ENCODE measurements around the gene CMTM2.
A peak's percentile ranks its signal among the peaks of the same experiment; 100 is the strongest.

The CMTM2 gene

GRCh38 chr16:66543541-66543940, 35.7 kb upstream of the CMTM2 start:
- Histone ChIP-seq H3K36me3 (ENCODE audit: insufficient read depth, low read length) (no peaks in the 10 kb centered on the region), H3K9ac (ENCODE audit: low read depth, low read length, poor library complexity, severe bottlenecking) (peak overlapping the region; percentile 44), H3K9me2 (replicated peaks; ENCODE audit: low read depth, low read length) (no peaks in the 10 kb centered on the region), H3F3A (ENCODE audit: low read depth) (0 out of 2 replicates have a peak, but pooled peaks cover 2% of the 10 kb centered on the region), H4K20me1 (ENCODE audit: insufficient read depth, low read length, poor library complexity, severe bottlenecking) (no peaks in the 10 kb centered on the region), H3K4me3 (ENCODE audit: low read length, poor library complexity, severe bottlenecking) (no peak overlapping the region), H3K4me2 (ENCODE audit: low read depth, low read length, poor library complexity, severe bottlenecking) (no peak overlapping the region), H3K27me3 (ENCODE audit: insufficient read depth, low read length, poor library complexity, severe bottlenecking) (no peaks in the 10 kb centered on the region), H3K9me3 (ENCODE audit: insufficient read depth, low read depth, low read length) (no peaks in the 10 kb centered on the region), H2AFZ (ENCODE audit: low read length) (no peak overlapping the region), H3K79me2 (ENCODE audit: insufficient read depth, low read length) (peaks cover 8% of the 10 kb centered on the region; the same call in 1 of the 2 replicates), H3K4me1 (ENCODE audit: insufficient read depth, low read length, poor library complexity, severe bottlenecking) (peaks cover 51% of the 10 kb centered on the region)
- TF ChIP-seq EZH2phosphoT487 (IDR thresholded peaks at IDR 0.05; ENCODE audit: borderline replicate concordance) (no peak), CTCF (conservative IDR thresholded peaks at IDR 0.05; ENCODE audit: low read length) (no peak)

- Histone ChIP-seq H3K9me2 (replicated peaks; ENCODE audit: low read depth, low read length) (no peaks in the 10 kb centered on the region), H3K36me3 (ENCODE audit: insufficient read depth, low read length) (no peaks in the 10 kb centered on the region), H3K79me2 (ENCODE audit: insufficient read depth, low read length) (0 out of 2 replicates have a peak, but pooled peaks cover 8% of the 10 kb centered on the region), H3K9ac (ENCODE audit: low read depth, low read length, poor library complexity, severe bottlenecking) (peak overlapping the region; percentile 44), H3K27me3 (ENCODE audit: insufficient read depth, low read length, poor library complexity, severe bottlenecking) (no peaks in the 10 kb centered on the region), H4K20me1 (ENCODE audit: insufficient read depth, low read length, poor library complexity, severe bottlenecking) (no peaks in the 10 kb centered on the region), H3F3A (ENCODE audit: low read depth) (peaks cover 8% of the 10 kb centered on the region; the same call in 1 of the 2 replicates), H3K4me1 (ENCODE audit: insufficient read depth, low read length, poor library complexity, severe bottlenecking) (peaks cover 51% of the 10 kb centered on the region), H3K4me3 (ENCODE audit: low read length, poor library complexity, severe bottlenecking) (no peak overlapping the region), H3K4me2 (ENCODE audit: low read depth, low read length, poor library complexity, severe bottlenecking) (no peak overlapping the region), H2AFZ (ENCODE audit: low read length) (no peak overlapping the region), H3K9me3 (ENCODE audit: insufficient read depth, low read depth, low read length) (no peaks in the 10 kb centered on the region)
- no peak for TF ChIP-seq CTCF (conservative IDR thresholded peaks at IDR 0.05; ENCODE audit: low read length)
- no peak for TF ChIP-seq EZH2phosphoT487 (IDR thresholded peaks at IDR 0.05; ENCODE audit: borderline replicate concordance)
These were observed 35.1 kb upstream of the CMTM2 start for GRCh38 chr16:66544016-66544757.

- H3K4me2 ChIP-seq (ENCODE audit: low read depth, low read length, poor library complexity, severe bottlenecking): peak overlapping the region; percentile 98
- H3K9me2 ChIP-seq (replicated peaks; ENCODE audit: low read depth, low read length): no peaks in the 10 kb centered on the region
- peaks cover 29% of the 10 kb centered on the region for H3K79me2 ChIP-seq (ENCODE audit: insufficient read depth, low read length)
- H3K9ac ChIP-seq (ENCODE audit: low read depth, low read length, poor library complexity, severe bottlenecking): peak overlapping the region; percentile 24
- no peaks in the 10 kb centered on the region for H3K27me3 ChIP-seq (ENCODE audit: insufficient read depth, low read length, poor library complexity, severe bottlenecking)
- no peak overlapping the region for H2AFZ ChIP-seq (ENCODE audit: low read length)
- H3K36me3 ChIP-seq (ENCODE audit: insufficient read depth, low read length): no peaks in the 10 kb centered on the region
- TF ChIP-seq CTCF (conservative IDR thresholded peaks at IDR 0.05; ENCODE audit: low read length) (no peak), EZH2phosphoT487 (IDR thresholded peaks at IDR 0.05; ENCODE audit: borderline replicate concordance) (no peak)
- H4K20me1 ChIP-seq (ENCODE audit: insufficient read depth, low read length, poor library complexity, severe bottlenecking): no peaks in the 10 kb centered on the region
- H3K4me3 ChIP-seq (ENCODE audit: low read length, poor library complexity, severe bottlenecking): no peak overlapping the region
- H3K9me3 ChIP-seq (ENCODE audit: insufficient read depth, low read depth, low read length): no peaks in the 10 kb centered on the region
- H3F3A ChIP-seq (ENCODE audit: low read depth): peaks cover 14% of the 10 kb centered on the region; the same call in 1 of the 2 replicates
- peaks cover 61% of the 10 kb centered on the region for H3K4me1 ChIP-seq (ENCODE audit: insufficient read depth, low read length, poor library complexity, severe bottlenecking)
These were observed 31.9 kb upstream of the CMTM2 start for GRCh38 chr16:66547101-66547989.

Measured in Loucy (cell line).